AG10803 (cell line): ENCODE measurements around the gene MYO6.
A peak's percentile ranks its signal among the peaks of the same experiment; 100 is the strongest.
"Not testable (repeated sequence)": the region's sequence is repeated elsewhere in the genome, so short reads cannot be mapped to it uniquely, and the experiment has no call there.

Experiments
- DNase-seq: peaks from one replicate; pipeline ENCODE4 v3.0.0; 2010; ENCODE audit warnings: low read depth
- H3K4me3 ChIP-seq: 2 replicates; pipeline ENCODE4 v1.5.1; 2011; ENCODE audit warnings: mild to moderate bottlenecking, low read length, control low read depth
- CTCF ChIP-seq: conservative IDR thresholded peaks from 2 replicates; pipeline ENCODE4 v1.5.1; 2011; ENCODE audit warnings: mild to moderate bottlenecking, low read length, control low read depth, inconsistent platforms

The MYO6 gene

GRCh38 chr6:75882734-75883133, 133.7 kb downstream of the MYO6 start:
- no peak for TF ChIP-seq CTCF
- DNase-seq, result peak; percentile 40
- H3K4me3 ChIP-seq, result no peak overlapping the region

- no peak for DNase-seq
- no peak overlapping the region for H3K4me3 ChIP-seq
- no peak for TF ChIP-seq CTCF
Observed at GRCh38 chr6:75884822-75885221, 135.8 kb downstream of the MYO6 start.

DNA sequence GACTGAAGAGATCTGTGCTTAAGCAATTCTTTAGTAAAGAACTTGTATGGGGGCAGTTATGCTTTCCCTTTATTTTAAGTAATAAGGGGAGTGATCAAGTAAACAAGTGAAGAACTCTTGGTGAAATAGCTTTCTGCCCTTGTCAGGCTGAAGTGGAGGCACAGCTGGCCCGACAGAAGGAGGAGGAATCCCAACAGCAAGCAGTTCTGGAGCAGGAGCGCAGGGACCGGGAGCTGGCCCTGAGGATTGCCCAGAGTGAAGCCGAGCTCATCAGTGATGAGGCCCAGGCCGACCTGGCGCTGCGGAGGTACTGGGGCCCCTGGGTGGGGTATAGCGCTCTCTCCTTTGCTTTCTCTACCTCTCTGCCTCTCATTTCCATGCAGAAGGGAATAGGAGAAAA, 143.3 kb downstream of the MYO6 start:
- no peak for DNase-seq
- no peak for TF ChIP-seq CTCF
- no peak overlapping the region for H3K4me3 ChIP-seq

DNA sequence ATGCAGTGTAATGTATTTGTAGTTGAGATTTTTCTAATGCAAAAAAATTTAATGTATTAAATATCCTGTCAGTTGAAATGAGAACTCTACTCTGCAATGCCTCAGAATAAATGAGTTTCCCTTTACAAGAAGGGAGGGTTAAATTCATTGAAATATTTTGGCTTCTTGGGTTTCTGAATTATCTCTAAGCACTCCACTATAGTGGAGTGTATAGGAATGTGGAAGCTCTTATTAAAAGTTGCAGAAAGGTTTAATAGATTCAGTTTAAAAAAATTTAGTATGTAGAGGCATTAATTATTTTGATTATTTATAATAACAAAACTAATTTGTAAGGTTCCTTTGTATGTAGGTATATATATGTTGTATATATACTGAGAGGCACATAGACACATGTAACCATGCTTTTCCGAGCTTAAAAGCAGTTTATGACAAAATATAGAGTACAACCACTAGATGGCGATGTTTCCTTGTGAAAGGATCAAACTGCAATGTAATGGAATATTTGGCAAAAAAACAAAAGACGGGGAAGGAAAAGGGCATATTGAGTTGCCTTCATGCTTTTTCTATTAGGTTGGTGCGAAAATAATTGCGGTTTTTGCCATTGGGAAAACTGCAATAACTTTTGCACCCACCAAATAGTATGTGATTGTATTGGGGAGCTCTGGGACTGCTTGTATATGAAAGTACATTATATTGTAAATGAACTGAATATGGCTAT, 144.2 kb downstream of the MYO6 start:
- peak; percentile 74 for TF ChIP-seq CTCF
- no peak overlapping the region for H3K4me3 ChIP-seq
- peak; percentile 80 for DNase-seq

DNA sequence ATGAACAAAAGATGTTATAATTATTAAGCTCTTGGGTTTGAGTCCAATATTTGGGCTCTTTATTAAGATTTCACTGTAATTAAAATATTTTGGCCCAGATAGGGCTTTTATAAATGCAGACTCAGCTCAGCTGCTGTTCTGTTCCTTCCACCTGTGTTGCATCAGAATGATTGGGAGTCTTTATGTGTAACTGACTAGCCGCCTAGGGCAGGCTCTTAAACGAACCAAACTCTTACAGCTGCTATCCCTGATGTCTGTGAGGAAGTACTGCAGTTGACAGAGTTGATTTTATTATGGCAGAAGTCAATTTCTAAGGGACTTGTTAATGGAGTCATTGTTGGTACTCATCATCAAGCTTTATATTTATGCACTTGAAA, 144.7 kb downstream of the MYO6 start:
- DNase-seq, result peak; percentile 7
- no peak for TF ChIP-seq CTCF
- no peak overlapping the region for H3K4me3 ChIP-seq

DNA sequence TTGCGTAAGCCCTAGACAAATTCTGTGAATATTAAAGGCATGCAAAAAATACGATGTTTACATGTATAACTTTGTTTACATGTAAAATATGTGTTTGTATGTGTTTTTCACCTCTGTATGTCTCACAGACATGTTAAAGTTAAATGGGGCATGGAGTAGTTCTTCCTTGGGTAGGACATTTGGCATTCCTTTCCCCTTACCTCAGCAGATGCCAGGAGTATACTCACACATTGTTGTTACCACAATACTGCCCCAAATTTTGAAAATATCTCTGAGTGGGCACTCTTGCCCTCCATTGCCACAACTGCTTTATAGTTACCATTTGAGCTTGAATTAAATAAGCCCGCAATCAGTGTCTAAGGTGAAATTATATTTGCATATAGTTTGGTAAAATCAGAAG, 147.5 kb downstream of the MYO6 start:
- DNase-seq, result peak; percentile 9
- H3K4me3 ChIP-seq, result no peak overlapping the region
- no peak for TF ChIP-seq CTCF

GRCh38 chr6:75900216-75900615, 151.2 kb downstream of the MYO6 start:
- not testable (repeated sequence) for DNase-seq, H3K4me3 ChIP-seq

- DNase-seq, H3K4me3 ChIP-seq: not testable (repeated sequence)
Observed at GRCh38 chr6:75905129-75905528, 156.1 kb downstream of the MYO6 start.
